Tibial nerve (tissue), 4 donors: ENCODE results near the gene FHL1.

Experiments used
- EP300 ChIP-seq, 2 donors: sonication (generic); formaldehyde crosslinking; IDR thresholded peaks; one replicate each; pipeline ENCODE4 v1.6.1; 2017; ENCODE audit warnings: antibody characterized with exemption in 2 of 2, mild to moderate bottlenecking in 1 of 2
- POLR2A ChIP-seq, 2 donors: fragments of 450-650 bp; IDR thresholded peaks; one replicate each; pipeline ENCODE4 v1.6.1; 2017; ENCODE audit warnings: antibody characterized with exemption in 2 of 2, mild to moderate bottlenecking in 2 of 2, moderate library complexity in 2 of 2
- TF ChIP-seq, protein P1 (sequence below), 5 experiments: fragments of 200-600 bp in 3 of 5; fragments of 450-650 bp in 2 of 5; sonication (generic) in 3 of 5; IDR thresholded peaks; one replicate each; pipeline ENCODE4 v1.5.1; 2016 to 2019; ENCODE audit warnings: antibody characterized with exemption in 5 of 5, mild to moderate bottlenecking in 3 of 5, moderate library complexity in 2 of 5

DNA sequence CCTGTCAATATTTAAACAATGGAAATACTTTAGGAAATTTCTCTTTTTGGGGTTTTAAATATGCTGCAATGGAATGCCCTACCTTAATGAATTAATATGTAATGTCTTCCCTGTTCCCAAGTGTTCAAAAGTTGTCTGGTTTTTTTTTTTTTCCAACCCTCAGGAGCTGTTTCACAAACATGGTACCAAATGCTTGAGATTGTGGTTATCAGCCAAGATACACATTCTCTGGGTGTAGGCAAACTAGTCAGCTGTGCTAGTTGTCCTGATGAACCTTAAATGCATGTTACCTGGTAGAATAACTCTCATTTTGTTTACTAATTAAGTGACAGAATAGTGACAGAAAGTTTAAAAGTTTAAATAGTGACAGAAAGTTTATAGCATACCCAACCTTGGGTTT is 50.7 kb downstream of the FHL1 start:
- TF ChIP-seq, protein P1, sequence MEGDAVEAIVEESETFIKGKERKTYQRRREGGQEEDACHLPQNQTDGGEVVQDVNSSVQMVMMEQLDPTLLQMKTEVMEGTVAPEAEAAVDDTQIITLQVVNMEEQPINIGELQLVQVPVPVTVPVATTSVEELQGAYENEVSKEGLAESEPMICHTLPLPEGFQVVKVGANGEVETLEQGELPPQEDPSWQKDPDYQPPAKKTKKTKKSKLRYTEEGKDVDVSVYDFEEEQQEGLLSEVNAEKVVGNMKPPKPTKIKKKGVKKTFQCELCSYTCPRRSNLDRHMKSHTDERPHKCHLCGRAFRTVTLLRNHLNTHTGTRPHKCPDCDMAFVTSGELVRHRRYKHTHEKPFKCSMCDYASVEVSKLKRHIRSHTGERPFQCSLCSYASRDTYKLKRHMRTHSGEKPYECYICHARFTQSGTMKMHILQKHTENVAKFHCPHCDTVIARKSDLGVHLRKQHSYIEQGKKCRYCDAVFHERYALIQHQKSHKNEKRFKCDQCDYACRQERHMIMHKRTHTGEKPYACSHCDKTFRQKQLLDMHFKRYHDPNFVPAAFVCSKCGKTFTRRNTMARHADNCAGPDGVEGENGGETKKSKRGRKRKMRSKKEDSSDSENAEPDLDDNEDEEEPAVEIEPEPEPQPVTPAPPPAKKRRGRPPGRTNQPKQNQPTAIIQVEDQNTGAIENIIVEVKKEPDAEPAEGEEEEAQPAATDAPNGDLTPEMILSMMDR (IDR thresholded peaks at IDR 0.05), result no peak
- TF ChIP-seq POLR2A (IDR thresholded peaks at IDR 0.05), result no peak
- no peak for TF ChIP-seq EP300 (IDR thresholded peaks at IDR 0.05)
